WTC11 (cell line): Measurements from ENCODE around the gene INPP4B.

Source experiments
- NR3C1 ChIP-seq: sonication (generic); formaldehyde crosslinking; conservative IDR thresholded peaks from 2 replicates; pipeline ENCODE4 v1.8.1; 2023; ENCODE audit warnings: low read depth, mild to moderate bottlenecking, missing genetic modification reagents
- SP1 ChIP-seq: sonication (generic); formaldehyde crosslinking; conservative IDR thresholded peaks from 2 replicates; pipeline ENCODE4 v1.8.1; 2022; ENCODE audit warnings: missing genetic modification reagents
- TF ChIP-seq, protein P1 (sequence below): fragments of 200-600 bp; IDR thresholded peaks from 2 replicates; pipeline ENCODE4 v1.8.0; 2022; ENCODE audit warnings: antibody characterized with exemption

- TF ChIP-seq SP1 (no peak), NR3C1 (no peak)
- TF ChIP-seq, protein P1, sequence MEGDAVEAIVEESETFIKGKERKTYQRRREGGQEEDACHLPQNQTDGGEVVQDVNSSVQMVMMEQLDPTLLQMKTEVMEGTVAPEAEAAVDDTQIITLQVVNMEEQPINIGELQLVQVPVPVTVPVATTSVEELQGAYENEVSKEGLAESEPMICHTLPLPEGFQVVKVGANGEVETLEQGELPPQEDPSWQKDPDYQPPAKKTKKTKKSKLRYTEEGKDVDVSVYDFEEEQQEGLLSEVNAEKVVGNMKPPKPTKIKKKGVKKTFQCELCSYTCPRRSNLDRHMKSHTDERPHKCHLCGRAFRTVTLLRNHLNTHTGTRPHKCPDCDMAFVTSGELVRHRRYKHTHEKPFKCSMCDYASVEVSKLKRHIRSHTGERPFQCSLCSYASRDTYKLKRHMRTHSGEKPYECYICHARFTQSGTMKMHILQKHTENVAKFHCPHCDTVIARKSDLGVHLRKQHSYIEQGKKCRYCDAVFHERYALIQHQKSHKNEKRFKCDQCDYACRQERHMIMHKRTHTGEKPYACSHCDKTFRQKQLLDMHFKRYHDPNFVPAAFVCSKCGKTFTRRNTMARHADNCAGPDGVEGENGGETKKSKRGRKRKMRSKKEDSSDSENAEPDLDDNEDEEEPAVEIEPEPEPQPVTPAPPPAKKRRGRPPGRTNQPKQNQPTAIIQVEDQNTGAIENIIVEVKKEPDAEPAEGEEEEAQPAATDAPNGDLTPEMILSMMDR: no peak
Measured at GRCh38 chr4:142556048-142556447, 290.1 kb downstream of the INPP4B start.
